Measurements from ENCODE around the gene PNCK. TPM values are rescaled to one million over a fixed set of nuclear protein-coding genes. Genes with fewer than 3 reads are reported as not detected.

PNCK gene
- total and polyA plus RNA-seq, 2 experiments from 2014 or later: 3.5 to 11.9 TPM

DNA sequence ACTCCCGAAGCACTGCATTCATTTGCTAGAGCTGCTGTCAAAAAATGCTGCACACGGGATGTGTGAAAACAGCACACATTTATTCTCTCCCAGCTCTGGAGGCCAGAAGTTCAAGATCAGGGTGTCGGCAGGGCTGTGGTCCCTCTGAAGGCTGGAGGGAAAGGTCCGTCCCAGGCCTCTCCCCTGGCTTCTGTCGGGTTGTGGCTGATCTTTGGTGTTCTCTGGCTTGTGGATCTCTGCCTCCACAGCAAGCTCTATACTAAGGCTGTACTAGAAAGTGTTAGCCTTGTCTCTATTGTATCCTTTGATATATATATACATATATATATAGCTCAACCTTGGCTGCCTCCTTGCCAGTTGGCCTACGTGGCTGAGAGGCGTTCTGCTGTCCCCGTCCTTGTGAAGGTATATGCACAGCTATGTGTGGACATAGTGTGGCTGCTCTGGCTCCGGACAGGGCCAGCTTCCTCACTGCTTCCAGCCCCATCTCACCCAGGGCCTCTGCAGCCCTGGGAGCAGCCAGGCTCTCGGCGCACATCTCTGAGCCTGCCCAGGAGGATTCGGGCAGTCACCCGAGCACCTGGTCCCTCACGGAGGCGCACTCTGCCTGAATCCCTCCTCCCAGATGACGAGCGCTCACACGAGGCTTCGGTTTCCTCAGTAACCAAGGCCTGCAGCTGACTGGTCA lies 41.6 kb downstream of the PNCK start:
- no peaks in the 10 kb centered on the region for H3K79me2 ChIP-seq (replicated peaks; ENCODE audit: insufficient read depth)
- no peaks in the 10 kb centered on the region for H3K9me3 Mint-ChIP-seq
- H3K4me1 ChIP-seq (ENCODE audit: insufficient read depth): no peaks in the 10 kb centered on the region
- no peak overlapping the region for H3K4me3 ChIP-seq
- no peaks in the 10 kb centered on the region for H3K36me3 ChIP-seq (ENCODE audit: insufficient read depth)
- H3K27me3 ChIP-seq (ENCODE audit: insufficient read depth): no peaks in the 10 kb centered on the region
- TF ChIP-seq ZNF462 (CRISPR knock-in tag; IDR thresholded peaks at IDR 0.05): no peak
- TF ChIP-seq, protein P1, sequence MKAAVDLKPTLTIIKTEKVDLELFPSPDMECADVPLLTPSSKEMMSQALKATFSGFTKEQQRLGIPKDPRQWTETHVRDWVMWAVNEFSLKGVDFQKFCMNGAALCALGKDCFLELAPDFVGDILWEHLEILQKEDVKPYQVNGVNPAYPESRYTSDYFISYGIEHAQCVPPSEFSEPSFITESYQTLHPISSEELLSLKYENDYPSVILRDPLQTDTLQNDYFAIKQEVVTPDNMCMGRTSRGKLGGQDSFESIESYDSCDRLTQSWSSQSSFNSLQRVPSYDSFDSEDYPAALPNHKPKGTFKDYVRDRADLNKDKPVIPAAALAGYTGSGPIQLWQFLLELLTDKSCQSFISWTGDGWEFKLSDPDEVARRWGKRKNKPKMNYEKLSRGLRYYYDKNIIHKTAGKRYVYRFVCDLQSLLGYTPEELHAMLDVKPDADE (IDR thresholded peaks at IDR 0.05): no peak
- TF ChIP-seq NANOG (IDR thresholded peaks at IDR 0.05; ENCODE audit: borderline replicate concordance): no peak
- TF ChIP-seq, protein P2, sequence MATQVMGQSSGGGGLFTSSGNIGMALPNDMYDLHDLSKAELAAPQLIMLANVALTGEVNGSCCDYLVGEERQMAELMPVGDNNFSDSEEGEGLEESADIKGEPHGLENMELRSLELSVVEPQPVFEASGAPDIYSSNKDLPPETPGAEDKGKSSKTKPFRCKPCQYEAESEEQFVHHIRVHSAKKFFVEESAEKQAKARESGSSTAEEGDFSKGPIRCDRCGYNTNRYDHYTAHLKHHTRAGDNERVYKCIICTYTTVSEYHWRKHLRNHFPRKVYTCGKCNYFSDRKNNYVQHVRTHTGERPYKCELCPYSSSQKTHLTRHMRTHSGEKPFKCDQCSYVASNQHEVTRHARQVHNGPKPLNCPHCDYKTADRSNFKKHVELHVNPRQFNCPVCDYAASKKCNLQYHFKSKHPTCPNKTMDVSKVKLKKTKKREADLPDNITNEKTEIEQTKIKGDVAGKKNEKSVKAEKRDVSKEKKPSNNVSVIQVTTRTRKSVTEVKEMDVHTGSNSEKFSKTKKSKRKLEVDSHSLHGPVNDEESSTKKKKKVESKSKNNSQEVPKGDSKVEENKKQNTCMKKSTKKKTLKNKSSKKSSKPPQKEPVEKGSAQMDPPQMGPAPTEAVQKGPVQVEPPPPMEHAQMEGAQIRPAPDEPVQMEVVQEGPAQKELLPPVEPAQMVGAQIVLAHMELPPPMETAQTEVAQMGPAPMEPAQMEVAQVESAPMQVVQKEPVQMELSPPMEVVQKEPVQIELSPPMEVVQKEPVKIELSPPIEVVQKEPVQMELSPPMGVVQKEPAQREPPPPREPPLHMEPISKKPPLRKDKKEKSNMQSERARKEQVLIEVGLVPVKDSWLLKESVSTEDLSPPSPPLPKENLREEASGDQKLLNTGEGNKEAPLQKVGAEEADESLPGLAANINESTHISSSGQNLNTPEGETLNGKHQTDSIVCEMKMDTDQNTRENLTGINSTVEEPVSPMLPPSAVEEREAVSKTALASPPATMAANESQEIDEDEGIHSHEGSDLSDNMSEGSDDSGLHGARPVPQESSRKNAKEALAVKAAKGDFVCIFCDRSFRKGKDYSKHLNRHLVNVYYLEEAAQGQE (IDR thresholded peaks at IDR 0.05; ENCODE audit: unreplicated experiment): no peak
- no peak for TF ChIP-seq CTCF (conservative IDR thresholded peaks at IDR 0.05; ENCODE audit: low read depth in 2 of 2)
- no peak for TF ChIP-seq POLR2AphosphoS5 (IDR thresholded peaks at IDR 0.05; ENCODE audit: low read depth)
- no peak for TF ChIP-seq EZH2 (IDR thresholded peaks at IDR 0.05; ENCODE audit: low read depth, unreplicated experiment)
- no peak for TF ChIP-seq ZNF331 (CRISPR knock-in tag; IDR thresholded peaks at IDR 0.05; ENCODE audit: low read depth)
- TF ChIP-seq EZH2phosphoT487 (IDR thresholded peaks at IDR 0.05; ENCODE audit: unreplicated experiment): no peak
- no peaks in the 10 kb centered on the region for H3F3A ChIP-seq (replicated peaks; ENCODE audit: low read depth)
- H3K27me3 Mint-ChIP-seq (ENCODE audit: insufficient read depth, low read depth, poor library complexity): peaks cover 1% of the 10 kb centered on the region
- no peak overlapping the region for H3K27ac Mint-ChIP-seq
- DNase-seq (ENCODE audit: low spot score): no peak
- H3K9me2 ChIP-seq (ENCODE audit: insufficient read depth): no peaks in the 10 kb centered on the region
- H3K36me3 Mint-ChIP-seq (ENCODE audit: low read depth): no peaks in the 10 kb centered on the region
- no peaks in the 10 kb centered on the region for H4K20me1 ChIP-seq (replicated peaks; ENCODE audit: insufficient read depth)
- H3K4me3 Mint-ChIP-seq: no peak overlapping the region
- no peak for ATAC-seq
- H3K4me1 Mint-ChIP-seq: no peaks in the 10 kb centered on the region
- no peak overlapping the region for H3K4me2 ChIP-seq
- no peak overlapping the region for H2AFZ ChIP-seq
- H3K27ac ChIP-seq (ENCODE audit: low read depth): no peak overlapping the region

Data from GM23338 (cell line).